GM12891 (cell line): ENCODE results near the gene SLC8B1.

Experiments used
- POLR2A ChIP-seq: IDR thresholded peaks from 2 replicates; pipeline ENCODE4 v1.6.1; 2011; ENCODE audit warnings: low read depth, low read length, control low read depth
- POLR2AphosphoS5 ChIP-seq: IDR thresholded peaks from 2 replicates; pipeline ENCODE4 v1.6.1; 2011; ENCODE audit warnings: low read depth, low read length, control low read depth
- SPI1 ChIP-seq: IDR thresholded peaks from 2 replicates; pipeline ENCODE4 v1.6.1; 2011; ENCODE audit warnings: low read depth, low read length, control low read depth
- TAF1 ChIP-seq: IDR thresholded peaks from 2 replicates; pipeline ENCODE4 v1.6.1; 2011; ENCODE audit warnings: low read depth, low read length, control low read depth

GRCh38 chr12:113296557-113297213 lies 38.2 kb downstream of the SLC8B1 start:
- TF ChIP-seq POLR2A: no peak
- TF ChIP-seq POLR2AphosphoS5: no peak
- no peak for TF ChIP-seq TAF1
- TF ChIP-seq SPI1: no peak
